Activated naive CD4-positive, alpha-beta T cell treated with anti-CD3 and anti-CD28 coated beads, Interleukin-2, amount 50 U/mL, for 16 hours (primary cell): ENCODE data around the gene ARAP1.
A peak's percentile ranks its signal among the peaks of the same experiment; 100 is the strongest.

ENCODE experiments used
- DNase-seq: peaks from one replicate; pipeline ENCODE4 v3.0.0-alpha.2; 2020

Gene ARAP1

DNA sequence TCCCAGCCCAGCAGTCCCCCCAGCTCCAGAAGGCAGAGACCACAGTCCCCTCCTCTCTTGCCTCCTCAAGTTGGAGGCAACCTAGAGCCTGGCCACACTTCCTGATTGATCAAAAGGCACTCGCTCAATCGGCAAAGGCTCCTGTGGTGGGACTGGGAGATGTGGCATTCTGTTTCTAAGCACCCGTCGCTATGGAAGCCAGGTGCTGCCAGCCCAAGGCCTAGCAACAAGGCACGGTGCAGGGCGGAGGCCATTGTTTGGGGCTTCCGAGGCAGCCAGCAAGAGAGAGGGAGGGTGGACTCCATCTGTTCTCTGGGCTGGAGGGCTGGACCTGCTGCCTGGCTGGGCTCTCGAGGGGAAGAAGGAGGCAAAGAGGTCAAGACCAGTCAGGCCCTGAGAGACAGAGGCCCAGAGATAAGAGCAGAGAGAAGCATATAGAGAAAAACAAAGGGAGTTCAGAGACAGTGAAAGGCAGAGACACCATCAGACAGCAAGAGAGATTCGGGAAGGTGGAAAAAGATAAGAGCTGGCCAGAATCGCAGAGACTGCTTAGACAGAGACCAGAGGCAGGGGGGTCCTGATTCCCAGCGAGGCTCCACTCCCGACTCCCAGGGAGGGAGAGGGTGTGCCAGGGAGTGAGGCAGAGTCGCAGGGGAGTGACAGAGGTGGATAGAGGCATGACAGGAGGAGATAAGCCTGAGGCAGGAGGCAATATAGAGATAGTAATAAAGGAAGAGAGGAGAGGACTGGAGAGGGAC is 99.2 kb downstream of the ARAP1 start:
- no peak for DNase-seq

DNA sequence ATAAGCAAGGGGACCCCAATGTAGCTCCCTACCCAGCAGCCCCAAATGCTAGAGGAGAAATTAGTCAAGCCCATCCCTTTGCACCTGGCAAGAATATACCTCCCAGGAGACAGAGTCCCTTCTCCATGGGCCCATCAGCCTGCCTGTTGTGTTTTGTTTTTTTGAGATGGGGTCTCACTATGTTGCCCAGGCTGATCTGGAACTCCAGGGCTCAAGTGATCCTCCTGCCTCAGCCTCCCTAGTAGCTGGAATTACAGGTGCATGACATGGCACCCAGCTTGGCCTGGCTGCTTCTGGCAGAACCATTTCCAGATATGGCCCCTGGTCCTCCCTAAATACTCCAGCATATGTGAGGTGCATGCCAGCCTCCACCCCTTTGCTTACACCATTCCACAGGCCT is 100.1 kb downstream of the ARAP1 start:
- DNase-seq = no peak

DNA sequence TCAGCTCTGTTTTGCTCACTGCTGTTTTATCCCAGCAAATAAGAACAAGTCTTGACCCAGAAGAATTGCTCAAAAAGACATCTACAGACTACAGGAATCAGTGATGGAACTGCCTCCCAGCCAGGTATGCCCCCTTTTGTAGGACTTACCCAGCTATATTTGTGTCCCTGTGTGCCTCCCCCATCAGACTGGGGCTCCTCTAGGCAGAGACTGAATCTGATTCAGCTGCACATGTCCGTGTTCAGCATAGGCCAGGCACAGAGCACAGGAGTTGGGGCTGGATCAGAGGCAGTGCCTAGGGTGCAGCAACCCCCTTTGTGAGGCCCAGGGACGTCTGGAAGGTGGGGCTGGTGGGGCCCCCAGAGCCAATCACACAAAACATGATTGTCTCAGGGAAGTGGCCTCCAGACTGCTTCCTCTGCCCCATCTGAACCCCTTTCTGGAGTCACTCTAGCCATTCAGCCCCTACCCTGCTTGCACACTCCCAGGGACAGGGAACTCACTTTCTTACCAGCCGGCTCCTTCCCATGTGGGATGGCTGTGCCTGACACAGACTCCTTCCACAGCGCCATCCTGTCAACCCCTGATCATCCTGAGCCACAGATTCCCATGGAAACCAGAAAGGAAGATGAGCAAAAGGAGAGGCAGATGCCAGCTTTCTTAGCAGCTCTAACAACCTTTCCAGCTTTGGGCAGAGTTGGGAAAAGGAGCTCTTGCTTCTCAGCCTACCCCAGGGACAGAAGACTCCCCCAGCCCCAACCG is 102.8 kb downstream of the ARAP1 start:
- DNase-seq = no peak

DNA sequence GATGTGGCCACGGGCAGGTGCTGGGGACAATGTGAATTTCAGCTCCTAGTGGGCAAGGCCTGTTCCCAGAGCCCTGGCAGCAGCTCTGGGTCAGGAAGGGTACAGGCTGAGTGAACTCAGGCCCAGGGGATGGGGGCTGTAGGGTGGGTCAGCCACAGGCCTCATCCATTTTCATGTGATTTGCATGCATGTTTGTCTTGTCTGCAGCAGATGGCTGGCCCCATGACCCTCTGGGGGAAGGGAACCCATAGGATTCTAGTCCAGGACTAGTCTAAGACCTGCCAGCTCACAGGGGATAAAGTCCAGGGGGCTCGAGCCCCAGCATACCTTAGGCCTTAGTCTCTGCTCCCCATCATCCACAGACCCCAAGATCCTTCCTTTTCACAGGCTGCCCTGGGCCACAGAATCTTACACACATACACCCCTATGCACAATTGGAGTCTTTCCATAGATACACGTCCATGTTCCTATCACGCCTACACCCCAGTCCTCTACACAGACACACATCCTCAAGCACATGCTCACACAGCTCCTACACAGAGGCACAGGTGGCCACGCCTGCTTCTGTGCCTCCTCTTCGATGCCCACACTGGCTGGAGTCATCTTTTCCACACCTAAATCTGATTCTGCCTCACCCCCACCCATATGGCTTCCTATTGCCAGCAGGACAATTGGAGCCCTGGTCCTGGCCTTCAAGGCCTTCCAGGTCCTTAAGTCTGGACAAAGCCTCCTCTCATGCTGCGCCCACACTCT is 103.6 kb downstream of the ARAP1 start:
- DNase-seq = no peak

DNA sequence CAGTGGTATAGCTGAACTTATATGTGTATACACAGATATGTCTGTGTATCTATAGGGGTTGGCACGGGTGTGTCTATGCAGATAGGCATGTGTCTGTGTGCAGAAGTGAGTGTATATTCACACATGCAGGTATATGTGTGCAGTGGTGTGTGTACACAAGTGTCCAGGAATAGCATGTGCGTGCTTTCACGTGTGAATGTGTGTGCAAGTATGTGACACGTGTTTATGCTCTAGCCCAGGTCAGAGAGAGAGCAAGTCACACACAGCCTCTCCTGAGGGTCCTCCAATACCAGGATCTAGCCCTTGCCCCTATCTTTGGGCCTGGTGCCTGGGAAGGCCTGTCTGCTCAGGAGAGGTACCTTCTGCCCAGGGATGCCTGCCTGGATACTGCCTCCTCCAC is 104.3 kb downstream of the ARAP1 start:
- no peak for DNase-seq

DNA sequence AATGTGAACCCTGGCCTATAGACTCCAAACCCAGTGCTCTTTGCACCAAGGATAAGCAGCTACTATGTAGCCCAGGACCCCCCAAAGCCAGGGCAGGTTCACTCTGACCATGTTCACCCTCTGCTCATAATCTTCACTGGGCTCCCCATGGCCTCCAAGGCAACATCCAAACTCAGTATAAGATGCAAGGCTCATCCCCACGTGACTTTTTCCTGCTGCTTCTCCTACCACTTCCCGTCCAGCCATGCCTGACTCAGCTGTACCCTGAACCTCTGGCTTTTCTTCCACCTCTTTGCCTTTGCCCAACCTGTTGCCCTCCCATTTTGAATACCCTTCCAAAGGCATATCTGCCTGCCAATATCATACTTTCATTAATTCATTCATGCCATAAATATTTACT is 105.7 kb downstream of the ARAP1 start:
- no peak for DNase-seq

DNA sequence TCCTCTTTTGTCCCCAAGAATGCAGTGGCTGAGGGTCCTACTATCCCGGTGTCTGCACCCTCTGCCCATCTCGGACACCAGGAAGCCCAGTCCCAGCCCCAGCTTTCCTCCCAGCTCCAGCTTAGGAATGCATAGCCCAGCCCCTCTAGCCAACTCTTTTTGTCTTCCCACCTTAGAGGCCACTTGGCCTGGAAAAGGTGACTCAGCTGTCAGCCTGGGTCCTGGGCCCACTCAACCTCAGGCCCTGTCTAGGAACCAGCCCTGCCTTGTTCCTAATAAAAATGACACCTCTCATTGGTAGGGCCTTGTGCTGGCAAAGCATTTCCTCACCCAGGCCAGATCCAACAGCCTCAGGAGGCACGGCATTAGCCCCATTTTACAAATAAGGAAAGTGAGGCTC is 106.2 kb downstream of the ARAP1 start:
- DNase-seq = no peak

DNA sequence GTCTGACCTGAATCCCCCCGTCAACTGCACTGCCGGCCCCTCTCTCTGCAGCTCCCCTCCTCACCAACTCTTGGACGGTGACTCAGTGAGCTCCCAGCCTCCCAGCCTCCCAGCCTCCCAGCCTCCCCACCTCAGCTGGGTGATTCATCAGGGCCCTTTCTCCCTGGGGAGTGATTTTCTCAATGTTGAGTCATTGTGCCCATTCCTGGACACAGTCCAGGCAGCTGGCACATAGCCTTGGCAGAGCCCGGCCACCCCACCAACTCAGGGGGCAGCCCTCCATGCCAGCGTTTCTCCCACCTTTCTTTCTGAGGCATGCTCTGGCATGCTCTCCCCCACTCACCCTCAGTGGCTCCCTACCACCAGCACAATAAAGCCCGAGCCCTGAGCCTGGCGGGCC is 108.7 kb downstream of the ARAP1 start:
- DNase-seq = no peak

DNA sequence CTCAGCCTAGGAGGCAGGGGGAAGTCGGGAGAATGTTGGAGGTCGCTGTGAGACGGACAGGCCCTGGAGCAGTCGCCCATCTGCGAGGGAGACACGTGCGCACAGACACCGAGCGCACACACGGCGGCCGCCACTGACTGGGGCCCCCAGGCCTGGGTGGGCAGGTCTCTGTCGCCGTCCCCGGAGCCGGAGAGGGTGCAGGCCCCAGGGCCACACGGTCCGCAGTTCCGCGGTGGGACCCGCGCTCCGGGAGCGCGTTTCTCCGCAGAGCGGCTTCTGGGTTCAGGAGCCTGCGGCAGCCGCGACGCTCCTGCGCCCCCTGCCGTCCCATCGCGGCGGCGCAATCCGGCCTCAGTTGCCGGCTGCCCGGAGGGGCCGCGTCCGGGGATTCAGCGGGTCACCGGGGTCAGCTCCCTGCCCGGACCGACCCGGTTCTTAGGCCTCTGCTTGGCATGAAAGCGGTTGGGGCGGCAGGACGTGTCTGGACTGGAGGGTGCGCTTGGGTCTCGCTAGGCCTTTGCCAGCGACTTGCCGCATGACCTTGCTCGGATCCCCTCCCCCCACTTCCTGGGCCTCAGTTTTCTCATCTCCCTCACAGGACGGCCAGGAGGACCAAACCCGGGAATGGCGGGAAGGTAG is 109.2 kb downstream of the ARAP1 start:
- peak; percentile 69 for DNase-seq

DNA sequence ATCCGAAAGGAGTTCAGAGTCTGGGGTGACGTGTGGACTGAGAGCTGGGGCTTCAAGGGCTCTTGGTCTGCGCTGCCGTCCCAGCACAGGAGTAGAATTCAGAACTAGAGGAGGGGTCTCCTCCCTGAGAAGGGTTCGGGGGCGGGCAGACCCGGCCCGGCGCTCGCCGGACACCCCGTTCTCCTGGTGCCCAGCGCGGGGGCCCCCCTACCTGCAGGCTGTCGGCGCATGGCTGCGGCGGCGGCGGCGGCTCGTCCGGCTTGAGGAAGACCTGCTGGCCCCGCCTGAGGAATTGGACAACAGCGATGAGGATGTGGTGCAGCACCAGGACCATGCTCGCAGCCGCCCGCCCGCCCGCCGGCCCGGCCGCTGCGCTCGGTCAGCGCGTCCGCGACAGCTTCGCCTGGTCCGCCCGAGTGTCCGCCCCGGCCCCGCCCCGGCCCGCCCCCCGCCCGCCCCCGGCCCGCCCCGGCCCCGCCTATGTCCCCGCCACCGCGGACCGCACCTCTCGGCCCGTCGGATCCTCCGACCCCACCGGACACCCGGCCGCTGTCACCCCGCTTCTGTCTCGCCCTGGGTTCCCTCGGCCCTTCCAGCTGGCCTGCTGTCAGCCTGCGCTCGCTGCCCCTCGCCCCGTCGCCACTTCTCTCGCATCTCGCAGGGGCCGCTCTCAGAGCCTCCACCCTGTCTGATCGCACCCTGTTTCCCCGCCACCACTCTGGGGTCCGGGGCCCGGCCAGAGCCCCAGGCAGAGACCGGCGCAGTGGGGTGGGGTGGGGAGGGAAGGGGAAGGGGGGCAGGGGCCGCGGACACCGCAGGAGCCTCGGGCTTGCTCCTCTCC is 109.9 kb downstream of the ARAP1 start:
- DNase-seq = no peak

DNA sequence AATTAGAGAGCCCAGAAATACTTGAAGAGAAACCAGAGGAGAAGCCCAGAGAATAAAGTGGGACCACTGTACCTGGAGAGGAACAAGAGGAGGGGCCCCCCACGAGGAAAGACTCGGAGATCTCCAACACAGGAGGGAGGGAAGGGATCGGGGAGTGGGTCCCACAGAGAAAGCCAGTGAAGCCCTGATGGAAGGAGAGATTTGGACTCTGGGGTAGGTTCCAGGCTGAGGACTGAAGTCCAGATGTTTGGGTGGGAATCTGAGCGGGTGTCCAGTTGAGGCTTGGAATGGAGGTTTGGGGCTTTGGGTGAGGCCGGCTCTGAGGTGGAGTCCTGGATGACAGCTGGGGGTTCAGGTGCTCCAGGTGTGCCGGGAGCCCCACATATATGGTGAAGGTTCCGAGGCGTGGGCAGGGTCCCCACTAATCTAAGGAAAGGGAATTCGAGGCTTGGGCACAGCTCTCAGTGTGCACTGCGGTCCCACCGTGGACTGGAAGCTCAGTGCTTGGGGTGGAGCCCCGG is 110.6 kb downstream of the ARAP1 start:
- no peak for DNase-seq

DNA sequence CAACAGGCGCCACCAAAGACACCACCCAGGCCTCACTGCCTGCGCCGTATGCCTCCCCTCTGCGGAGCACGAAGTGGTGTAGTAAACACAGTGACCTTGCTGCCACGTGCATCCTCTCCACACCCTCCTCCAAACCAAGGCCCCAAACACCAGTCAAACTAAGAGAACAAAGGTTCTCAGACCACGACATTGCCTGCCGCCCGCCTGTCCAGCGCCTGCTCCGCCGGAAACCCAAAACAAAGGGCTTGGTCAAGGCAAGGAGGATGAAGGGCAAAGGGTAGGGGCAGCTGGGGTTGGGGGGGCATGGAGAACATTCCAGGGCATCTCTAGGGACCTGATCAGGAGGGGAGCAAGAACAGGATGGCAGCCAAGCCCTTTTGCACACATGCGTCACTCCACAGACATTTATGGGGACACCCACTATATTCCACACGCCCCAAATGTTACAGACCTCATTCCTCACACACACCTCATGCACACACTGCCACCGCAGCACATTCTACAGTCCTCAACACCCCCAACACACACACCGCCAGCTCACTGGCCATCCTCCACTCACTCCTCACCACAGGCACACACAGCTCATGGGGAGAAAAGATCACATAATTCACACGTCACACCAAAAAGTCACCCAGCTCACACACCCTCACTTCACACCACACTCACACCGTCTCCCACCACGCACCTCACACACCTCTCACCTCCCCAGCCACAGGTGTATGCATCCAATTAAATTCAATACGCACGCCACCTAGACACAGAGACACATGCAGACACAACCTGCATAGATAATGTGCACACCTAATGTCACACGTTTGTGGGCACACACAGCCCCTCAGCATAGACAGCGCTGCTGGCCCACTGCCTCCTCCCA is 112.5 kb downstream of the ARAP1 start:
- DNase-seq = no peak

DNA sequence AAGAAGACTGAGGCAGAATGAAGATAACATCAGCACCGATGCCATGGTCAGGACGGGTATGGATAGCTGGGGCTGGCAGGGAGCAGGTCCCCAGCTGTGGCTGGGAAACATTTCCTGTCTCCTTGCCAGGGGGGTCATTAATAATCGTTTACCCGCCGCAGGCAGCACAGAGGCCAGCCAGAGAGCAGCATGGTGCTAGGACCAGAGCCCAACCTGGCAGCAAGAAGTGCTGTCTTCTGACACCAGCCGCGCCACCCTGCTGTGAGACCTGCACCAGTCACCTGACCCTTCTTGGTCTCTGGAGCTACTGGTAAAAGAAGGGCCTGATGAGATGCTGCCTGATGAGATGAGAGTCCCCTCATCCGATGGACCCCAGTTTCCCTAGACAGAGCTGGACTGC is 114.3 kb downstream of the ARAP1 start:
- no peak for DNase-seq

DNA sequence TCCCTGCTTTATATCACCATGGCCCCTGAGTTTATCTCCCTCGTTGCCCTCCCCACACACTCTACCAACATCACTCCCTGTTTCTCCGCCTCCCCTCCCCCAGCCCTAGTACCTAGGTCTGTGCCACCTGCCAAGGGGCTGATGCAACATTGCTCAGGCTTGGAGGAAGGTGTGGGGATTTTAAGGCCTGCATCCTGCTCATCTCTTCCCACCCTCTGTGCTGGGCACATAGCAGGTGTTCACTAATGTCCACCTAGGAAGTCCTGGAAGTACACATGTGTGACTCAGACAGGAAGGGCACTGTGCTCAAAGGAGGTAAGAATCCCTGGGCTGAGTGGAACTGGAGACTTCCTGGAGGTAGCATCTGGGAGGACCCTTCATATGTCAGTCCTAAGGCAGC is 115.0 kb downstream of the ARAP1 start:
- no peak for DNase-seq

DNA sequence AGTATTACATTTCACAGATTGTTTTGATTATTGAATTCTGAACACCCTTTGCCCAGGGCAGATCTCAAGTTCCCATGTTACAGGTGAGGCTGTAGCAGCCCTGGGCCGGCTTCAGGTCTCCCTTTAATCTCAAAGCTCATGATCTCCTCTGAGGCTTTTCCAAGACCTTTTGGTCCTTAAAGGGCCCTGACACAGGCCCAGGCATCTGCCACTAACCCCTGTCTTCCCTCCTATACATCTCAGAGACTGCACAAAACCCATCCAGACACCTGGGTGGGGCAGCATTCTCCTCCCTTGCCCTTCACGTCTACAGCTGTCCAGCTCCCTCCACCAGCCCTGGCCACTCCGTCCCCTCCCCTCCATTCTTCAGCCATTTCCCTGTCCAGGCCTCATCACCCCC is 115.8 kb downstream of the ARAP1 start:
- no peak for DNase-seq

DNA sequence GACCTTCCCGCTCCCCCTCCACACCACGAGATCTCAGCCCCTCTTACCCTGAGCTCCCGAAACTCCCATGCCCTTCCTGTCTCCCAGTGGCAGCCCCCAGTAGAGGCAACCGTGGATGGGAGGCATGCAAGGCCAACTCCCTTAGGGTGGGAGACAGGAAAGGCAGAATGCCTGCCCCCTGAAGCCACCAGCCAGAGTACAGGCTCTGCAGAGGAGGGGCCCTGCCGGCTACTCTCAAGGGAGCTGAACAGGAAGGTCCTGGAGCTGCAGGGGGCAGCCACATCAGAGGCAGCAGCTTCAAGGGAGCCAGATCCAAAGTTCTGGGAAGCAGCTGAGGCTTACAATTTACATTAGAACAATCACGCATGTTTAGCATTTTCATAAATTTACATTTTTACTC is 116.3 kb downstream of the ARAP1 start:
- no peak for DNase-seq

DNA sequence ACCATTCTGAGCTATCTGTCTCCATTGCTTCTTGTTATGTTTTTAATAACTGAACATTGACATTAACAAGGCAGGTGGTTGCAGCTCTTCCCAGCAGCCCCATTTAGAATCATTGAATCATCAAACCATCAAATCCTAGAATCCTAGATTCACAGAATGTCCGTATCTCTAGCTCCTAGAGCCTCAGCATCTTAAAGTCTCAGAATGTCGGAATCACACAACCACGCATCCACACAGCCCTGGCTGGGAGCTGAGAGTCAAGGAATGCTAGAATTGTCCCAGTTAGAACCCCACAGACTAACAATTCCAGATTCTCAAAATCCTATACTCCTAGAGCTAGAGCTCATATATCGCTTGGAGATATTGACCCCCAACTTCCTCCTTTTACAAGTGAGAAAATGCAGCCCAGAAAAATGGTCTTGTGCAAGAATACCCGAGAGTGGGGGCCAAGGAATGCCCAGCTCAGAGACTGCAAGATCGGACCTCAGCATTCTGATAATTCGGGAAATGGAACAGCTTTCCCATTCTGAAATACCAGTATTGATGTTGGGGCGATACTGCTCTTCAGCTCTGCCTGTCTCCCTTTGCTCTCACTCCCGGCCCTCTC is 116.8 kb downstream of the ARAP1 start:
- DNase-seq = no peak
